ENCODE results near the gene LRRC34.

DNA sequence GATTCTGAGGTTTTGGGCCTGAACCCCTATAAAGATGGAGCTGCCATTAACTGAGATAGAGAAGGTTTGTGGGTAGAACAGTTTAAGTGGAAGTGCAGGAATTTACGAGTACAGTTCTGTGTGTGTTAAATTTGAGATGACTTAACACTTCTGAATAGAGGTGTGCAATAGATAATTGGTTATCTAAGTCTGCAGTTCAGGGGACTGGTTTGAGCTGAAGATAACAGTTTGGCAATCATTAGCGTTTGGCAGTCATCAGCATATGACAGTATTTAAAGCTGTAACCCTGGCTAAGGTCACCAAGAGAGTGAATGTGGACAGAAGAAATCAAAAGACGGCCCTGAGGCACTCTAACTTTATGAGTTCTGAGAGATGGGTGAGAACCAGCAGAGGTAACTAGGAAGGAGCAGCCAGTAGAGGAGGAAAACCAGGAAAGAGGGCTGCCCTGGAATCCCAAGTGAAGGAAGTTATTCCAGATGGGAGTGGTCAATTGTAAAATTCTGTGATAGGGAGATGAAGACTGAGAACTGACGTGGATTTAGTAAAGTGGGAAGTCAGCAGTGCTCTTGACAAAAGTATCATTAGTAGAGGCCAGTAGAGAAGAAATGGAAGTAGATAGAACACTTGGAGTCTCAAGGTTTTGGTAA lies 31.4 kb downstream of the LRRC34 start:
- TF ChIP-seq, protein P1, sequence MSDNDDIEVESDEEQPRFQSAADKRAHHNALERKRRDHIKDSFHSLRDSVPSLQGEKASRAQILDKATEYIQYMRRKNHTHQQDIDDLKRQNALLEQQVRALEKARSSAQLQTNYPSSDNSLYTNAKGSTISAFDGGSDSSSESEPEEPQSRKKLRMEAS (IDR thresholded peaks at IDR 0.05), result no peak
- TF ChIP-seq, protein P2, sequence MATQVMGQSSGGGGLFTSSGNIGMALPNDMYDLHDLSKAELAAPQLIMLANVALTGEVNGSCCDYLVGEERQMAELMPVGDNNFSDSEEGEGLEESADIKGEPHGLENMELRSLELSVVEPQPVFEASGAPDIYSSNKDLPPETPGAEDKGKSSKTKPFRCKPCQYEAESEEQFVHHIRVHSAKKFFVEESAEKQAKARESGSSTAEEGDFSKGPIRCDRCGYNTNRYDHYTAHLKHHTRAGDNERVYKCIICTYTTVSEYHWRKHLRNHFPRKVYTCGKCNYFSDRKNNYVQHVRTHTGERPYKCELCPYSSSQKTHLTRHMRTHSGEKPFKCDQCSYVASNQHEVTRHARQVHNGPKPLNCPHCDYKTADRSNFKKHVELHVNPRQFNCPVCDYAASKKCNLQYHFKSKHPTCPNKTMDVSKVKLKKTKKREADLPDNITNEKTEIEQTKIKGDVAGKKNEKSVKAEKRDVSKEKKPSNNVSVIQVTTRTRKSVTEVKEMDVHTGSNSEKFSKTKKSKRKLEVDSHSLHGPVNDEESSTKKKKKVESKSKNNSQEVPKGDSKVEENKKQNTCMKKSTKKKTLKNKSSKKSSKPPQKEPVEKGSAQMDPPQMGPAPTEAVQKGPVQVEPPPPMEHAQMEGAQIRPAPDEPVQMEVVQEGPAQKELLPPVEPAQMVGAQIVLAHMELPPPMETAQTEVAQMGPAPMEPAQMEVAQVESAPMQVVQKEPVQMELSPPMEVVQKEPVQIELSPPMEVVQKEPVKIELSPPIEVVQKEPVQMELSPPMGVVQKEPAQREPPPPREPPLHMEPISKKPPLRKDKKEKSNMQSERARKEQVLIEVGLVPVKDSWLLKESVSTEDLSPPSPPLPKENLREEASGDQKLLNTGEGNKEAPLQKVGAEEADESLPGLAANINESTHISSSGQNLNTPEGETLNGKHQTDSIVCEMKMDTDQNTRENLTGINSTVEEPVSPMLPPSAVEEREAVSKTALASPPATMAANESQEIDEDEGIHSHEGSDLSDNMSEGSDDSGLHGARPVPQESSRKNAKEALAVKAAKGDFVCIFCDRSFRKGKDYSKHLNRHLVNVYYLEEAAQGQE (IDR thresholded peaks at IDR 0.05), result no peak
- TF ChIP-seq, protein P3, sequence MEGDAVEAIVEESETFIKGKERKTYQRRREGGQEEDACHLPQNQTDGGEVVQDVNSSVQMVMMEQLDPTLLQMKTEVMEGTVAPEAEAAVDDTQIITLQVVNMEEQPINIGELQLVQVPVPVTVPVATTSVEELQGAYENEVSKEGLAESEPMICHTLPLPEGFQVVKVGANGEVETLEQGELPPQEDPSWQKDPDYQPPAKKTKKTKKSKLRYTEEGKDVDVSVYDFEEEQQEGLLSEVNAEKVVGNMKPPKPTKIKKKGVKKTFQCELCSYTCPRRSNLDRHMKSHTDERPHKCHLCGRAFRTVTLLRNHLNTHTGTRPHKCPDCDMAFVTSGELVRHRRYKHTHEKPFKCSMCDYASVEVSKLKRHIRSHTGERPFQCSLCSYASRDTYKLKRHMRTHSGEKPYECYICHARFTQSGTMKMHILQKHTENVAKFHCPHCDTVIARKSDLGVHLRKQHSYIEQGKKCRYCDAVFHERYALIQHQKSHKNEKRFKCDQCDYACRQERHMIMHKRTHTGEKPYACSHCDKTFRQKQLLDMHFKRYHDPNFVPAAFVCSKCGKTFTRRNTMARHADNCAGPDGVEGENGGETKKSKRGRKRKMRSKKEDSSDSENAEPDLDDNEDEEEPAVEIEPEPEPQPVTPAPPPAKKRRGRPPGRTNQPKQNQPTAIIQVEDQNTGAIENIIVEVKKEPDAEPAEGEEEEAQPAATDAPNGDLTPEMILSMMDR (IDR thresholded peaks at IDR 0.05; ENCODE audit: low read depth, low read length, missing input control), result no peak

Data from liver (tissue), 2 donors.